ENCODE measurements around the gene STX1B.
"Not testable (repeated sequence)": the region's sequence is repeated elsewhere in the genome, so short reads cannot be mapped to it uniquely, and the experiment has no call there.

Gene STX1B

DNA sequence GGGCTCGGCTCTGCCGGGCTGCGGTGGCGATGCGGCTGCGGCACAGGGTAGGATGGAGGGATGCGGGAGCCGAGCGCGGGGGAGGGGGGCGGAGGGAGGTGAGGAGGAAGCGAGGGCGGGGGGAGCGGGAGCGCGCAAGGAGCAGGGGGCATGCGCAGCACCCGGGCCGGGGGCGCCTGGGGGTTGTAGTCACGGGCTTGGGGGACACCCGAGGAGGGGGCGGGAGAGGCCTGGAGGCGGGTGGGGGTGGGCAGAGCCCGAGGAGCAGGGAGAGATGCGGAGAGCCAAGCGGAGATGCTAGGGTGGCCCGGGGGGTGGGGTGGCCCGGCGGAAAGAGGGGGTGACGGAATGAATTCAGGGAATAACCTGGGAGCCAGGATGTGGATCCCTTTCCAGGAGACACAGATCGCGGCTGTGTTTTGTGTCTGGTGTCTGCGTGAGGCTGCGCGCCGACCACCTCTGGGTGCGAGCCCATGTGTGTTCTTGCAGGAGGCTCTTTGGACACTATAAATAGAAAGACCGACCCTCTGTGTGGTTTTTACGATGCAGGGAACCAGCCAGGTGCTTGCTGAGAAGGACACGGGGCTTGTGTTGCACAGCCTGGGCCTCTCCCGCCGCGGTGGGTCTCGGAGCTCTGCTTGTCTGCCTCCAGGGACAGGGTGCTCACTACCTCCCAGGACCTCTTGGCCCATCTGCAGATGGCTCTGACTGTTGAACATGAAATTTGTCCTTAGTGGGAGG lies at the start of gene STX1B:
TSS of gene STX1B (minus strand) at position 54 of the 741 bp plus-strand sequence. CDS start 242 bp downstream, outside the sequence.
- no peak for DNase-seq (ENCODE audit: low read depth)

GRCh38 chr16:31055613-31056012 lies 45.2 kb upstream of the STX1B start:
- no peak for DNase-seq (ENCODE audit: low read depth)

DNA sequence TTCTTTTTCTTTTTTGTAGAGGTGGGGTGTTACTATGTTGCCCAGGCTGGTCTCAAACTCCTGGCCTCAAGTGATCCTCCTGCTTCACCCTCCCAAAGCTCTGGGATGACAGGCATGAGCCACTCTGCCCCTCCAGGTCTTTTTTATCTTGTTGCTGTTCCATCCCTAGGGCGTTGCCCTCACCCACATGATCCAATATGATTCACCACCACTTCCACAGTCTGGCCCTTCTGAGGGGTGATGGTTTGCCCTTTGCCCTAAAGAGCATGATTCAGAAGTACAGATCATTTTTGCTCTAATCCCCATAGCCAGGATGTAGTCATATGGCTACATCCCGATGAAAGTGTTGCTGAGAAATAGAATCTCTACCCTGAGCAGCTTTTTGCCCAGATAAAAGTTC lies 41.7 kb upstream of the STX1B start:
- peak; percentile 91 for DNase-seq (ENCODE audit: low read depth)

GRCh38 chr16:31050280-31051030 lies 40.0 kb upstream of the STX1B start:
- DNase-seq (ENCODE audit: low read depth), result no peak

GRCh38 chr16:31043898-31044481 lies 33.6 kb upstream of the STX1B start:
- DNase-seq (ENCODE audit: low read depth), result no peak

- no peak for DNase-seq (ENCODE audit: low read depth)
Measured at GRCh38 chr16:31043352-31043751, 32.9 kb upstream of the STX1B start.

DNA sequence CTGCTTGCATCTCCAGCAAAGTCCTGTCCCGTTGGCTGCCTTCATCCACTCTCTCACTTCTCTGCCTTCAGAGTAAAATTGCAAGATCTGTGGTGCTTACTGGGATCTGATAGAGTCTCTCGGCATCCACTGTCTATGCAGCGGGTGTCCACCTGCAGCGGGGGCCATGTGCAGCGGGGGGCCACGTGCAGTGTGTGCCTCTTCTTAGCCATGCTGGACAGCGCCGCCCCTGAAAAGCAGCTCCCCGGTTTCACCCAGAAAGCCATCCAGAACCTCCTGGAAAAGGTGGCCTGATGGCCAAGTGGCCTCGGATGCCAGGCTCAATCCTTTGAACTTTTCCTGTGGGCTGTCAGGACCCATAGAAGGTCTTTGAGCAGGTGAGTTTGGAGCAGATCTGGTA lies 32.4 kb upstream of the STX1B start:
- no peak for DNase-seq (ENCODE audit: low read depth)

DNA sequence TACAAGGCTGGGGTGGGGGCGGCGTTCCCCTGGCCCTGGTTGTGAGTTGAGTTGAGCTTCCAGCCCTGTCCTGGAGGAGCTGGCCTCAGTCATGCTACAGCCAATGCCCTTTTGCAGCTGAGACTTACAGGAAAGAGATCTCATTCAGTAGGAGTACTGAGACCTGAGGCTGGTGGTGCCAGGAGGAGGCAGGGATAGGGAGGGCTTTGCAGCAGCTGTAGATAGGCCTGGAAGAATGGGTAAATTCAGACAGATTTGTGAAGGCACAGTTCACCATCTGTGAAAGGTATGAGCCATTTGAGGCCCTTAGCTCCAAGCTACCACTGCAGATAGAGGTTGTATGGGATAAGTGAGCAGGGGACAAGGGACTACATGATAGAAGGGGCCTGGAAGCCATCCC lies 28.6 kb upstream of the STX1B start:
- no peak for DNase-seq (ENCODE audit: low read depth)

GRCh38 chr16:31036691-31037090 lies 26.3 kb upstream of the STX1B start:
- no peak for DNase-seq (ENCODE audit: low read depth)

DNA sequence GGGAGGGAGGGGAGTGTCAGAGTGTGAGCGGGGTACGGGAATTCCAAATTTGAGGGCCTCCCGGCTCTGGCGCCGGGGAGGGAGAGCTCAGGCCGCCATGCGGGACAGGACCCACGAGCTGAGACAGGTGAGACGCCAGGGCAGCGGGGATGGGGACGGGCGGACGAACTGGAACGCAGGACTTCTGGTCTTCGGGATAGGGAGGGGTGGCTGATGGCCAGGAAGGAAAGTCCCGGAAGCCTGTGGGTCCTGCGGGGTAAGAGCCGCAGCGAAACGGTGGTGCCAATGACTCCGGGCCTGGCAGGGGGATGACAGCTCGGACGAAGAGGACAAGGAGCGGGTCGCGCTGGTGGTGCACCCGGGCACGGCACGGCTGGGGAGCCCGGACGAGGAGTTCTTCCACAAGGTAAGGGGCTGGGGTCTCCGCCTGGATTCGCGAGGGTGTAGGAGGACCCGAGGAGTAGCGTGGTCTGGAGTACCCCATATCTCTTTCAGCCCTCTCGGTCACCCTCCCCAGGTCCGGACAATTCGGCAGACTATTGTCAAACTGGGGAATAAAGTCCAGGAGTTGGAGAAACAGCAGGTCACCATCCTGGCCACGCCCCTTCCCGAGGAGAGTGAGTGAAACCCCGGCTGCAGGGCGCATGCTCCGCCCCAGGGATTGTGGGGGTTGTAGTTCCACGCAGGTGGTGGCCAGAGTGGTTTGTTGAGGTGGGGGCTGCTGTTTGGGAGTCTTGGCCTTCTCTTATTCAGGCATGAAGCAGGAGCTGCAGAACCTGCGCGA lies 23.5 kb upstream of the STX1B start:
- DNase-seq (ENCODE audit: low read depth), result peak; percentile 16

DNA sequence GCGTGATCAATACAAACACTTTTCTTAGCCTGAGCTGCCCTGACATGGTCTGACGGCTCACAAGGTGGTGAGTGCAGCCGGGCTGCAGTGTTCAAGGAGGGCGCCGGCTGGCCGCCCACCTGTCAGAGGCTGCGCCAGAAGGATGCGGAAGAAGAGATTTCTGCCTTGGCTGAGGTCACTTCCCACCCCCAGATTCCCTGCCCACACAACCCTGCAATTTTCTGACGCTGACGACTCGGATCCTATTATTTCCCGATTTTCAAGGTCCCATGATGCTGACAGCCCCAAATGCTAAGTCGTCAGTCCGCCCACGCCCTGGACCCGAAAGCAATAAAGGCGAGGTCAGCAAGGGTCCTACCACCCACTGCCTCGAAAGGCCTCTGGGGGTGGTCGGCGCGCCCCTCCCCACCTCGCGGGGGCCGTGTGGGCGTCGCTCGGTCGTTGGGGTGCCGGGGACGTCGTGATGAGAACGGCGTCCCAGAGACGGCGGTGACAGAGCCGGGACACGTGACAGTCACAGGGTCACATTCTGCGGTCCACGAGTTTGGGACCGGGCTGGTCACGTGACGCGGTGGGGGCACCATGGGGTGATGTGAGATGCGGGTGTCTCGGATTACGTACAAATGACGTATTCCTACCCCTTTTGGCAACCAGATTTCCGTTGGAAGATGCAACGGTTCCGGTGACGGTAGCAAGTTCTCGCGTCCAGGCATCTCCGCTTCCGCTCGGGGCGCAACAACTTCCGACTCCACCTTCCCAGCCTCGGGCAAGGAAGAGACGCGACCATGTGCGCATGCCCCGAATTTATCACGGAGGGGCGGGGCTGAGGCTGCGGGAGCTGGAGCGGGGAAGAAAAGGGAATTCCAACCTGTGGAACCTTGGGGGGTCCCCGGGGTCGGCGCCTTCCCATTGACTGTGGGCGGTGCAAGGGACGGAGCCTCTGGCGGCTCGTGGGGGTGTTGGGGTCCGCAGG lies 22.6 kb upstream of the STX1B start, which contains the start of gene STX4:
TSS of gene STX4 (plus strand) at position 823 of the 973 bp plus-strand sequence. CDS start 248 bp downstream, outside the sequence.
- peak; percentile 87 for DNase-seq (ENCODE audit: low read depth)

- DNase-seq (ENCODE audit: low read depth), result no peak
Measured at GRCh38 chr16:31031276-31031675, 20.8 kb upstream of the STX1B start.

DNA sequence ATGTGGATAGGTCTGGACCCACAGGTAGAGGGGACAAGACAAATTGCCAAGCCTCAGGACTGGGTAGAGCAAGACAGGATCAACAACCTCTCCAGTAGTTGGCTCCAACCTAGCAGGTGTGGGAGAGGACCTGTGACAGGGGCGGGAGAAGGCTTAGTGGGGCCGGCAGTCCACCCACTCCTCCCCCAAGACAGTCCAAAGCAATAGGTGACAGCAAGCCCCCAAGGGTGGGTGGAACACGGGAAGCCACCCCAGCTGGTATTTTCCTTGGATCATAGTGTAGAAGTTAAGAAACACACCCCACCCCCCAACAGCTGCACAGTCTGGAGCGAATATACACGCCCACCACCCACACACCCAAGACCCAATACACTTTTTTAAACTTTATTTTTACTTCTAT lies 18.8 kb upstream of the STX1B start:
- DNase-seq (ENCODE audit: low read depth), result no peak

DNA sequence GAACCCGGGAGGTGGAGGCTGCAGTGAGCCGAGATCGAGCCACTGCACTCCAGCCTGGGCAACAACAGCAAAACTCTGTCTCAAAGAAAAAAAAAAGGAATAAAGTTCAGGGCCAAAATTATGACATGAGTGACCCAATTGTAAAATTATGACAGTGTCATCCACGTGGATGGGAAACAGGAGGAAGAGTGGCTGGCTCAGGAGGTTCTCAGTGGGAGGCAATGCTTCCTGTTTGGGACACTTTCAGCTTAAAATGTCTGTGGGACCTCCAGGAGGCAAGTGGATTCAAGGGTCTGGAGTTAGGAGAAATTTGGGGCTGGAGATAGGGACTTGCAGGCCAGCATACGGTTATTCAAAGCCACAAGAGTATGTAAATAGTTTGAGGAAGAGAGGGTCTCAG lies 14.9 kb upstream of the STX1B start:
- no peak for DNase-seq (ENCODE audit: low read depth)

GRCh38 chr16:31023627-31024226 lies 13.3 kb upstream of the STX1B start:
- DNase-seq (ENCODE audit: low read depth), result no peak

DNA sequence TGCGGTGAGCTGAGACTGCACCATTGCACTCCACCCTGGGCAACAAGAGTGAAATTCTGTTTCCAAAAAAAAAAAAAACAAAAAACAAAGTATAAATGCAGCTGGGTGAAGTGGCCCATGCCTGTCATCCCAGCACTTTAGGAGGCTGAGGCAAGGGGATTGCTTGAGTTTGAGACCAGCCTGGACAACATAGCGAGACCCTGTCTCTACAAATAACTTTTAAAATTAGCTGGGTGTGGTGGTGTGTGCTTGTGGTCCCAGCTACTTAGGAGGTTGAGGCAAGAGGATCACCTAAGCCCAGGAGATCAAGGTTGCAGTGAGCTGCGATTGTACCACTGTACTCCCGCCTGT lies 12.8 kb upstream of the STX1B start:
- DNase-seq (ENCODE audit: low read depth), result no peak

GRCh38 chr16:31022544-31023251 lies 12.3 kb upstream of the STX1B start:
- no peak for DNase-seq (ENCODE audit: low read depth)

DNA sequence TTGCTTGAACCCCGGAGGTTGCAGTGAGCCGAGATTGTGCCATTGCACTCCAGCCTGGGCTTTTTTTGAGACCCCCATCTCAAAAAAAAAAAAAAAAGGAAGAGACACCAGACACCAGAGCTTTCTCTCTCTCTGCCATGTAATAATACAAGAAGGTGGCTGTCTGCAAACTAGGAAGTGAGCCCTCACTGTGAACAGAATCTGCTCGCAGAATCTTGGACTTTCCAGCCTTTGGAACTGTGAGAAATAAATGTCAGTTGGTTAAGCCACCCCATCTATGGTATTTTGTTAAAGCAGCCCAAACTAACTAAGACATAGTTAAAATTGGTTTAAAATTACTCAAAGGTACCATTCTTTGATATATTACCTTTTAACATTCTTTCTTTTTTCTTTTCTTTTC lies 10.1 kb upstream of the STX1B start:
- no peak for DNase-seq (ENCODE audit: low read depth)

DNA sequence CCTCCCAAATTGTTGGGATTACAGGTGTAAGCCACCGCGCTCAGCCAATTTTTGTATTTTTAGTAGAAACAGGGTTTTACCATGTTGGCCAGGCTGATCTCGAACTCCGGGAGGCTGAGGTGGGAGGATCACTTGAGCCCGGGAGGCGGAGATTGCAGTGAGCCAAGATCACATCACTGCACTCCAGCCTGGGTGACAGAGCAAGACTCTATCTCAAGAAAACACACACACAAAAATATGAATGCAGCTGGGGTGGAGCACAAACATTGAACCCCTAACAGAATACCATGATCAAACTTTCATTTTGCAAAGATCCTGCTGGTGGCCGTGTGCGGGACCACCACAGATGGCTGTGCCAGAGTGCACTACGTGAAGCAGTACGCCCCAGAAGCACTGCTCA lies 7.3 kb upstream of the STX1B start:
- not testable (repeated sequence) for DNase-seq (ENCODE audit: low read depth)

- DNase-seq (ENCODE audit: low read depth), result no peak
Measured at GRCh38 chr16:31016018-31016417, 5.6 kb upstream of the STX1B start.

All from GM04503 (cell line).